H9 (cell line): Measurements from ENCODE around the gene ABHD12. TPM values are rescaled to one million over a fixed set of nuclear protein-coding genes. Genes with fewer than 3 reads are reported as not detected.

Experiments
- DNase-seq: peaks from one replicate; pipeline ENCODE4 v3.0.0-alpha.2; 2017
- H2AFZ ChIP-seq: one replicate; pipeline ENCODE4 v1.6.1; 2013; ENCODE audit warnings: mild to moderate bottlenecking, low read length, control low read depth, moderate library complexity
- H2AK5ac ChIP-seq: 2 replicates; pipeline ENCODE4 v1.6.1; 2013; ENCODE audit warnings: low read length, control low read depth, mixed read lengths; ENCODE audit not compliant: insufficient read length
- H2BK120ac ChIP-seq: one replicate; pipeline ENCODE4 v1.6.1; 2013; ENCODE audit warnings: low read depth, mild to moderate bottlenecking, low read length, control low read depth, inconsistent platforms; ENCODE audit not compliant: poor library complexity, severe bottlenecking
- H2BK12ac ChIP-seq: 2 replicates; pipeline ENCODE4 v1.6.1; 2013; ENCODE audit warnings: low read length, control low read depth, mixed read lengths, low read depth; ENCODE audit not compliant: insufficient read length
- H2BK15ac ChIP-seq: 2 replicates; pipeline ENCODE4 v1.6.1; 2013; ENCODE audit warnings: low read depth, low read length, control low read depth
- H2BK20ac ChIP-seq: one replicate; pipeline ENCODE4 v1.6.1; 2013; ENCODE audit warnings: low read depth, mild to moderate bottlenecking, low read length, control low read depth, inconsistent platforms; ENCODE audit not compliant: poor library complexity, severe bottlenecking
- H2BK5ac ChIP-seq: 2 replicates; pipeline ENCODE4 v1.6.1; 2013; ENCODE audit warnings: low read length, control low read depth, mixed read lengths; ENCODE audit not compliant: insufficient read length
- H3K14ac ChIP-seq: 2 replicates; pipeline ENCODE4 v1.6.1; 2013; ENCODE audit warnings: low read length, control low read depth; ENCODE audit not compliant: insufficient read depth
- H3K18ac ChIP-seq: 2 replicates; pipeline ENCODE4 v1.6.1; 2013; ENCODE audit warnings: low read depth, mild to moderate bottlenecking, mixed read lengths, low read length, control low read depth; ENCODE audit not compliant: insufficient read length
- H3K23ac ChIP-seq: 2 replicates; pipeline ENCODE4 v1.6.1; 2013; ENCODE audit warnings: low read length, control low read depth, mixed read lengths, low read depth; ENCODE audit not compliant: insufficient read length
- H3K23me2 ChIP-seq: 2 replicates; pipeline ENCODE4 v1.6.1; 2013; ENCODE audit warnings: low read depth, mild to moderate bottlenecking, mixed read lengths, low read length, control low read depth; ENCODE audit not compliant: insufficient read length, poor library complexity, severe bottlenecking
- H3K27ac ChIP-seq: 2 replicates; pipeline ENCODE4 v1.5.1; 2013; ENCODE audit warnings: low read length, control low read depth, mixed read lengths, low read depth; ENCODE audit not compliant: insufficient read length
- H3K27me3 ChIP-seq: 2 replicates; pipeline ENCODE4 v1.6.1; 2013; ENCODE audit warnings: low read length, control low read depth, inconsistent platforms; ENCODE audit not compliant: insufficient read depth
- H3K4ac ChIP-seq: 2 replicates; pipeline ENCODE4 v1.6.1; 2013; ENCODE audit warnings: low read depth, mild to moderate bottlenecking, control low read depth, inconsistent platforms, low read length, moderate library complexity
- H3K4me1 ChIP-seq: 2 replicates; pipeline ENCODE4 v1.6.1; 2013; ENCODE audit warnings: low read length, control low read depth, inconsistent platforms; ENCODE audit not compliant: insufficient read depth
- H3K4me2 ChIP-seq: 2 replicates; pipeline ENCODE4 v1.6.1; 2013; ENCODE audit warnings: low read length, control low read depth, mixed read lengths; ENCODE audit not compliant: insufficient read length, insufficient read depth
- H3K56ac ChIP-seq: 2 replicates; pipeline ENCODE4 v1.6.1; 2013; ENCODE audit warnings: low read depth, mild to moderate bottlenecking, mixed read lengths, low read length, control low read depth; ENCODE audit not compliant: insufficient read length
- H3K79me1 ChIP-seq: 2 replicates; pipeline ENCODE4 v1.6.1; 2013; ENCODE audit warnings: low read depth, mild to moderate bottlenecking, moderate library complexity, low read length, control low read depth, inconsistent platforms; ENCODE audit not compliant: insufficient read depth, poor library complexity, severe bottlenecking
- H3K79me2 ChIP-seq: 2 replicates; pipeline ENCODE4 v1.6.1; 2013; ENCODE audit warnings: low read length, control low read depth, inconsistent platforms; ENCODE audit not compliant: insufficient read depth
- H3K9ac ChIP-seq: 2 replicates; pipeline ENCODE4 v1.6.1; 2013; ENCODE audit warnings: low read length, control low read depth, mixed read lengths; ENCODE audit not compliant: insufficient read length; ENCODE audit errors: extremely low read depth
- H3K9me3 ChIP-seq: one replicate; pipeline ENCODE4 v1.6.1; 2013; ENCODE audit warnings: low read depth, low read length, inconsistent platforms; ENCODE audit not compliant: control insufficient read depth
- H3T11ph ChIP-seq: one replicate; pipeline ENCODE4 v1.6.1; 2013; ENCODE audit warnings: mild to moderate bottlenecking, low read length, control low read depth, inconsistent platforms
- H4K20me1 ChIP-seq: one replicate; pipeline ENCODE4 v1.6.1; 2013; ENCODE audit not compliant: control insufficient read depth, insufficient read length, insufficient read depth
- H4K5ac ChIP-seq: 2 replicates; pipeline ENCODE4 v1.6.1; 2013; ENCODE audit warnings: low read depth, mild to moderate bottlenecking, mixed read lengths, low read length, control low read depth; ENCODE audit not compliant: insufficient read length
- H4K8ac ChIP-seq: replicated peaks from 2 replicates; pipeline ENCODE4 v1.6.1; 2013; ENCODE audit warnings: low read length, control low read depth, mixed read lengths, low read depth; ENCODE audit not compliant: insufficient read length
- H4K91ac ChIP-seq: 2 replicates; pipeline ENCODE4 v1.6.1; 2013; ENCODE audit warnings: low read depth, mild to moderate bottlenecking, moderate library complexity, mixed read lengths, low read length, control low read depth; ENCODE audit not compliant: insufficient read length
- H3K27ac Mint-ChIP-seq, 3 experiments: 2 replicates in 2 of 3; 3 replicates in 1 of 3; pipeline ENCODE4 v1.8.0; 2020 to 2021; ENCODE audit warnings: mixed read lengths in 3 of 3, mild to moderate bottlenecking in 1 of 3, moderate library complexity in 1 of 3
- H3K27me3 Mint-ChIP-seq: 2 replicates; pipeline ENCODE4 v1.8.0; 2021; ENCODE audit warnings: low read depth, mild to moderate bottlenecking, moderate library complexity, mixed read lengths
- H3K36me3 Mint-ChIP-seq, 3 experiments: 2 replicates in 2 of 3; 3 replicates in 1 of 3; pipeline ENCODE4 v1.8.0; 2020 to 2021; ENCODE audit warnings: low read depth in 3 of 3, mixed read lengths in 3 of 3; ENCODE audit not compliant: insufficient read depth in 1 of 3
- H3K4me1 Mint-ChIP-seq, 2 experiments: 2 replicates each; pipeline ENCODE4 v1.8.0; 2020; ENCODE audit warnings: mixed read lengths in 2 of 2
- H3K4me3 Mint-ChIP-seq, 2 experiments: 2 replicates in 1 of 2; 3 replicates in 1 of 2; pipeline ENCODE4 v1.8.0; 2020 to 2021; ENCODE audit warnings: mild to moderate bottlenecking in 2 of 2, mixed read lengths in 2 of 2, moderate library complexity in 1 of 2
- H3K9me3 Mint-ChIP-seq, 2 experiments: 2 replicates in 1 of 2; 3 replicates in 1 of 2; pipeline ENCODE4 v1.8.0; 2020; ENCODE audit warnings: mild to moderate bottlenecking in 2 of 2, mixed read lengths in 2 of 2, moderate library complexity in 1 of 2
- WGBS: extraction: QIAGEN DNeasy Blood & Tissue Kit; methylation state at CpG from one replicate; pipeline ENCODE4 v1.1.7; 2013; ENCODE audit warnings: missing lambda C conversion rate, low lambda C conversion rate, mixed read lengths; ENCODE audit not compliant: insufficient read length; ENCODE audit errors: extremely low coverage; 5-methylcytosine and 5-hydroxymethylcytosine counted together
- total RNA-seq: library from RNA; stranded (reverse); gene quantifications from 2 replicates; pipeline ENCODE4 v1.2.1, GENCODE V29; 2021
- TF ChIP-seq, protein P1 (sequence below): fragments of 200-600 bp; sonication (generic); conservative IDR thresholded peaks from 3 replicates; pipeline ENCODE4 v1.8.0; 2021; ENCODE audit warnings: antibody characterized with exemption, mild to moderate bottlenecking

The ABHD12 gene
- total RNA-seq, 1 experiment from 2014 or later: 54.4 TPM

DNA sequence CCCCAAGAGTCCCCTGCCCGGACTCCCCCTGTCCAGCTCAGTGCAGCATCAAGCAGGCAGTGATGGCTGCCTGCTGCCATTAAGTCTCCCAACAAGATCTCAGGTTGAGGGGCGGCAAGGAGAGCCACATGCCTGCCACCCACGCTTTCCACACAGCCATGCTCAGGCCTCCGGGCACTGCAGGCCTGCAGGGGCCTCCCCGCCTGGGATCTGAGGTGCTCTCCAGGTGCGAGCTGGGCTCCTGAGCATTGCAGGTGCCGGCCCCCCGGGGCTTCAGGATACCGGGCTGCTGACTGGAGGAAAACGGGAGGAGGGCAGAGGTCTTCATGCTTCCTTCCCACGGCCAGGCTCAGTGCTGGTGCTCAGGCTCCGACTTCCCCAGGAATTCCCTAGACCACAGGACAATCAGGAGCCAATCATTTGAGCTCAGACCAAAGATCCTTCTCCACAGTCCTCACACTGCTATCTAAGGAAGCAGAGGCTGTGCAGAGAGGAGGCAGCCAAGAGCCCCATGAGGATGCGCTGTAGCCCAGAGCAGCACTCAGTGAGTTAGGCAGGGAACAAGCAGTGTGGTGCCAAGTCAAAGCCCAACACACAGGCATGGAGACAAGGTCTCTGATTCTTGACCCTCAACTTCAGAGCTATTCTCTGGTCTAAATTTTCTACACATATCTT lies 90.0 kb downstream of the ABHD12 start:
- H3K79me2 ChIP-seq: no peaks in the 10 kb centered on the region
- no peak overlapping the region for H4K5ac ChIP-seq
- no peak overlapping the region for H3K9ac ChIP-seq
- no peak for DNase-seq
- no peak overlapping the region for H3K14ac ChIP-seq
- no peak overlapping the region for H2AFZ ChIP-seq
- H3K9me3 ChIP-seq: no peaks in the 10 kb centered on the region
- H4K20me1 ChIP-seq: no peaks in the 10 kb centered on the region
- no peak overlapping the region for H3K23ac ChIP-seq
- TF ChIP-seq, protein P1, sequence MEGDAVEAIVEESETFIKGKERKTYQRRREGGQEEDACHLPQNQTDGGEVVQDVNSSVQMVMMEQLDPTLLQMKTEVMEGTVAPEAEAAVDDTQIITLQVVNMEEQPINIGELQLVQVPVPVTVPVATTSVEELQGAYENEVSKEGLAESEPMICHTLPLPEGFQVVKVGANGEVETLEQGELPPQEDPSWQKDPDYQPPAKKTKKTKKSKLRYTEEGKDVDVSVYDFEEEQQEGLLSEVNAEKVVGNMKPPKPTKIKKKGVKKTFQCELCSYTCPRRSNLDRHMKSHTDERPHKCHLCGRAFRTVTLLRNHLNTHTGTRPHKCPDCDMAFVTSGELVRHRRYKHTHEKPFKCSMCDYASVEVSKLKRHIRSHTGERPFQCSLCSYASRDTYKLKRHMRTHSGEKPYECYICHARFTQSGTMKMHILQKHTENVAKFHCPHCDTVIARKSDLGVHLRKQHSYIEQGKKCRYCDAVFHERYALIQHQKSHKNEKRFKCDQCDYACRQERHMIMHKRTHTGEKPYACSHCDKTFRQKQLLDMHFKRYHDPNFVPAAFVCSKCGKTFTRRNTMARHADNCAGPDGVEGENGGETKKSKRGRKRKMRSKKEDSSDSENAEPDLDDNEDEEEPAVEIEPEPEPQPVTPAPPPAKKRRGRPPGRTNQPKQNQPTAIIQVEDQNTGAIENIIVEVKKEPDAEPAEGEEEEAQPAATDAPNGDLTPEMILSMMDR: no peak
- H3K4me1 ChIP-seq: no peaks in the 10 kb centered on the region; the same call in 1 of the 2 replicates
- H4K8ac ChIP-seq: no peak overlapping the region
- no peak overlapping the region for H3K4ac ChIP-seq
- H3K27ac ChIP-seq: no peak overlapping the region
- H3K4me2 ChIP-seq: no peak overlapping the region
- no peak overlapping the region for H2AK5ac ChIP-seq
- no peak overlapping the region for H2BK120ac ChIP-seq
- no peak overlapping the region for H2BK15ac ChIP-seq
- H3K79me1 ChIP-seq: no peaks in the 10 kb centered on the region
- H2BK20ac ChIP-seq: no peak overlapping the region
- no peak overlapping the region for H3T11ph ChIP-seq
- Mint-ChIP-seq H3K36me3 (peaks cover 2 to 33% (median 20%) of the 10 kb centered on the region in 3 experiments), H3K27me3 (no peaks in the 10 kb centered on the region; the same call in 1 of the 2 replicates), H3K9me3 (no peaks in the 10 kb centered on the region), H3K4me1 (peaks cover 12 to 14% of the 10 kb centered on the region in 2 experiments; a peak in 2 of 4 replicates), H3K27ac (peak overlapping the region; percentile 67 to 78 (median 75); a peak in 3 of 7 replicates), H3K4me3 (no peak overlapping the region)
- no peaks in the 10 kb centered on the region for H3K27me3 ChIP-seq
- H2BK5ac ChIP-seq: no peak overlapping the region
- no peak overlapping the region for H4K91ac ChIP-seq
- H2BK12ac ChIP-seq: no peak overlapping the region
- no peaks in the 10 kb centered on the region for H3K23me2 ChIP-seq
- no CpG with 5 or more reads among the region's 13 CpGs for WGBS
- no peak overlapping the region for H3K56ac ChIP-seq
- no peak overlapping the region for H3K18ac ChIP-seq
